Right hindlimb (tissue), 1 donor: ENCODE results near the gene NCAPG2.

ENCODE experiments used
- DNase-seq: peaks from one replicate; pipeline ENCODE4 v3.0.0-alpha.2; 2018

Gene NCAPG2

DNA sequence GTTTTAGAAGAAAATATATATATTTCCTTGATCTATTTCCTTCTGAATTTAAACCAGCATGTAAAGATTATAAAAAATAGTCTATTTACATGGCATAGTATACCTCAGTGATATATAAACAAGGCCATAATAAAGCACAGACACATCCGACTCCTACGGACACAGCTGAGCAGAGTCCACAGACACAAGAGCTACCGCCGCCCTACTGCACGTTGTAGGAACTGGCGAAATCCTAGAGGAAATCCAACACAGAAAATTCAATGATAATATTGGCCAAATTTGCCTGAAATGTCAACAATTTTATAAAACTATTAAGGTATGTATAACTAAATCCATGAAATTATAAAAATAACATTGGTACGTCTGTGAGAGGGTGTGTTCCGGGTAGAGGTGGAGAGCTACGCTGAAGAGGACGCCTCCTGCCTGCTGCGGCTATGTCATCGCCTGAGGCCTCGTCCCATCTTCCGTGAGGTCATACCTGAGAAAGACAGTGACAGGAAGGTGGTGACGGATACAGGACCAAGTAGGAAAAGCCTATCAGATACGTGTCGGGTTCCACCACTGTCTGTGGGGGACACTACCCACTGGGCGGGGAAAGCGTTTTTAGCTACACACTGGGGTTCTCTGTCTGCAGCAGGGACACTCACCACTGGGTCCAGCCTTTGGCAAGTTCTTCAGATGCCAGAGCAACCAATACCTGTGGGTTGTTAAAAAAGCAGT is 29.3 kb upstream of the NCAPG2 start:
- no peak for DNase-seq

- DNase-seq = no peak
Observed at GRCh38 chr7:158733220-158733519, 28.6 kb upstream of the NCAPG2 start.

- DNase-seq = no peak
Observed at GRCh38 chr7:158732494-158733219, 28.1 kb upstream of the NCAPG2 start.

- no peak for DNase-seq
Observed at GRCh38 chr7:158731761-158732160, 27.2 kb upstream of the NCAPG2 start.

- DNase-seq = no peak
Observed at GRCh38 chr7:158730383-158731346, 26.1 kb upstream of the NCAPG2 start.

DNA sequence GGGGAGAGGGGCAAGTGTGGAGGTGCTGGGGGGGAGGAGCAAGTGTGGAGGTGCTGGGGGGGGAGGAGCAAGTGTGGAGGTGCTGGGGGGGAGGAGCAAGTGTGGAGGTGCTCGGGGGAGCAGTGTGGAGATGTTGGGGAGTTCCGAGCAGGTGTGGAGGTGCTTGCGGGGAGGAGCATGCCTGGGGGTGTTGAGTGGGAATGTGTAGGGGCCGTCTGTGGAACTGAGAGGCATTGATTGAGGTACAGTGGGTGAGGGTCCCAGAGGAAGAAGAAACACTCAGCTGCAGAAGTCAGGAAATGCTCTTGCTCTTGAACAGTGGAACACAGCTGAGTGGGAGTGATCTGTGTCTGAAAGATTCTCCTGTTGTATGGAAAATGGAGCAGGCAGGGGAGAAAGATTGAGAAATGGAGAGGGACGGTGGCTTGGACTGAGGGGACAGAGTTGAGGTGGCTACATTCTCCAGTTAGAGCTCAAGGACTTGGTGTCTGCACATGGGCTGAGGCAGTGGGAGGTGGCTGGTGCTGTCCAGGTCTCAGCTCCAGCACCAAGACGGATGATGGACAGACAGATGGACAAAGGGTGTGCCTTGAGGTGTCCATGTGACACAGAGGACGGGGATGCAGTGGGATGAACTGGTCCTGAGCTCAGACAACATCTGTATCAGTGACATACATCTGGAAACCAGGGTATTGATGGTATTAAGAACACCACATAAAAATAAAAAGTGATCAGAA is 25.2 kb upstream of the NCAPG2 start:
- DNase-seq = no peak

- no peak for DNase-seq
Observed at GRCh38 chr7:158728911-158729645, 24.5 kb upstream of the NCAPG2 start.

DNA sequence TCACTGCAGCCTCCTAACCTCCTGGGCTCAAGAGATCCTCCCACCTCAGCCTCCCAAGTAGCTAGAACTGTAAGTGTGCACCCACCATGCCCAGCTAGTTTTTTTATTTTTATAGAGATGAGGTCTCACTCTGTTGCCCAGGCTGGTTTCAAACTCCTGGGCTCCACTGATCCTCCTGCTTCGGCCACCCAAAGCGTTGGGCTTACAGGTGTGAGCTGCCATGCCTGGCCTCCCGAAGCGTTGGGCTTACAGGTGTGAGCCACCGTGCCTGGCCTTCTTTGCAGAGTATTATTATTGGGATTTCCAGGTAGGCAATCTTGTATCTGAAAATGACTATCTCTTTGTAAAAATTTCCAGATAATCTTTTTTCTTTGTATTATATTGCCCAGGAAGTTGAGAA is 23.1 kb upstream of the NCAPG2 start:
- DNase-seq = no peak

DNA sequence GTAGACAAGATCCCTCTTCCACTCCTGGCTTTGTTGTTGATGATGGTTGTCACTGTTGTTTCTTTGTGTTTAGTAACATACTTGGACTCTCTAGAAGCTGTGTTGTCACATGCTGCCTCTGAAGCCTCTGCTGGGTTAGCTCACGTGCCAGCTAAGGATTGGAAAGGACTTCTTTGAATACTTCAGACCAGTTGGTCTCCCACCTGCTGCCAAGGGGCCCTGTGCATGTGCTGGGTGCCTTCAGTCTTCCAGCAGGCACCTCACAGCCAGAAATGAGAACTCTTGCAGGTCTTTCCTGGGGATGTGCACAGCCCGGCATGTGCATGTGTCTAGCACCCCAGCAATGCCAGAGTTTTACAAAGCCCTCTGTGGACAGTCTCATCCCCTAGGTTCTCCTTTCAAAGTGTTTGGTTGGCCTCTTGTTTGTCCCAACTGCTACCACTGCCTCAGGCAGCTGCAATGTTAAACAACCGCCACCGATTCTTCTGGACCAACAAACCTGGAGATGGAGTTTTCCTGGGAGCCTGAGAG is 21.7 kb upstream of the NCAPG2 start:
- DNase-seq = no peak

DNA sequence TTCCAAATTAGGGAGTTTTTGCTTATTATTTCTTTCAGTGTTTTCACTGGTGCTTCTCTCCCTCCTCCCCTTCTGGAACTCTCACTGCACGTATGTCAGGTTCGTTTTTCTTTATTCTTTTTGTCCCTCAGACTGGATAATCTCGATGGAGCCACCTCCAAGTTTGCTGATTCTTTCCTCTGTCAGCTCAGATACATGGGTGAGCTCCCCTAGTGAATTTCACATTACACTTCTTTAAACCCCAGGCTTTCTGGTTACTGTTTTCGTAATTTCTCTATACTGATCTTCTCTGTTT is 20.8 kb upstream of the NCAPG2 start:
- no peak for DNase-seq

DNA sequence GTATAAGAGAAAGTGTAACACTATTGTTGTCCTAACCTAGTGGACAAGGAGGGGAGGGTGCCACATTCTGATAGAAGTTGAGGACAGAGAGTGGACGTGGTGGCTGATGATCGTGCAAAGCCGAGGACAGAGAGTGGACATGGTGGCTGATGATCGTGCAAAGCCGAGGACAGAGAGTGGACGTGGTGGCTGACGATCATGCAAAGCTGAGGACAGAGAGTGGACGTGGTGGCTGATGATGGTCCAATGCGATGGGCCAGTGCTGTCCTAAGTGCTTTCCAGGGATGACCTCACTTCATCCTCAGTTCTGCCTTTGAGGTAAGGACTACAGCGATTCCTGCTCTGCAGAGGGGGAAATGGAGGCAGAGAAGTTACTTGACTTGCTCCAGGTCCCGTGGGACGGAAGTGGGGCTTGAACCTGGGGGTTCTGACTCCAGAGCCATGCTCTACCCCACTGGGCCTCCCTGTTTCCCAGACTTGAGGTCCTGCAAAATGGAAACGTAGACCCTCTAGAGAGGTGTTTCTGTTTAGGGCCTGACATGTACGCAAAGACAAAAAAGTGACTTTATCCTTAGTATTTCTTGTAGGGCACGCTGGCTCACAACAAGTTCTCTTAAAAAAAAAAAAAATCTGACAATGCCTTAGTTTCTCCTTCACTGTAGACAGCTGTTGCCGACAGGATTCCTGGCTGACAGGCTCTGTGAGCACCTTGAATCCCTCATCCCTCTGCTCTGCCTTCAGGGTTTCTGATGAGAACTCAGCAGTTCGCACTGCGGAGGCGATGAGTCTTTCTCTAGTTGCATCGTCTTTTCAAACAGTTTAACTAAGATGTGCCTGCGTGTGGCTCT is 20.3 kb upstream of the NCAPG2 start:
- DNase-seq = no peak

DNA sequence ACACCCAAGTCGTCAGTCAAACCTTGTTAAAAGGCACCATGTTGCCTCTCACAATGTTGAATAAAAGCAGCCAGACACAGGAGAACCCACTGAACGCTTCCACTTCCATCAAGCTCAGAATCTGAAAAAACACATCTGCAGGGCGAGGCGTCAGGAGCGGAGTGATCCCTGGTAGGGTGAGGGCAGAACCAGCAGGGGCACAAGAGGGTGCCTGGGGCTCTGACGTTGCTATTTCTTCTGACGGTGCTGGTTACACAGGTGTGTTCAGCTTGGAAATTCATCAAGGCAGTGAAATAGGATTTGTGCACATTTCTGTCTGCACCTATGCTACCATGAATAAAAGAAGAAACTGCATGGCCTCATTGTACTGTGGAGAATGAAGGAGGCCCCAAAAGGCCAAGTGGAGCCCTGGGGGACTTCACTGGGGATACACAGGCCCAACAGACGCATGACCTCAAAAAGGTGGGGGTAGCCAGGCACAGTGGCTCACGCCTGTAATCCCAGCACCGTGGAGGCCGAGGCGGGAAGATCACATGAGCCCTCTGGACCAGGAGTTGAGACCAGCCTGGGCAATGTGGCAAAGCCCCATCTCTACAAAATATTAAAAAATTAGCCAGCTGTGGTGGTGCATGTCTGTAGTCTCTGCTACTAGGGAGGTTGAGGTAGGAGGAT is 19.2 kb upstream of the NCAPG2 start:
- DNase-seq = no peak

- no peak for DNase-seq
Observed at GRCh38 chr7:158723266-158723665, 18.7 kb upstream of the NCAPG2 start.

- DNase-seq = no peak
Observed at GRCh38 chr7:158722574-158723237, 18.1 kb upstream of the NCAPG2 start.

- DNase-seq = no peak
Observed at GRCh38 chr7:158720112-158720511, 15.5 kb upstream of the NCAPG2 start.

GRCh38 chr7:158716802-158717201 is 12.2 kb upstream of the NCAPG2 start:
- no peak for DNase-seq

- DNase-seq = no peak
Observed at GRCh38 chr7:158710651-158711102, 6.1 kb upstream of the NCAPG2 start.

DNA sequence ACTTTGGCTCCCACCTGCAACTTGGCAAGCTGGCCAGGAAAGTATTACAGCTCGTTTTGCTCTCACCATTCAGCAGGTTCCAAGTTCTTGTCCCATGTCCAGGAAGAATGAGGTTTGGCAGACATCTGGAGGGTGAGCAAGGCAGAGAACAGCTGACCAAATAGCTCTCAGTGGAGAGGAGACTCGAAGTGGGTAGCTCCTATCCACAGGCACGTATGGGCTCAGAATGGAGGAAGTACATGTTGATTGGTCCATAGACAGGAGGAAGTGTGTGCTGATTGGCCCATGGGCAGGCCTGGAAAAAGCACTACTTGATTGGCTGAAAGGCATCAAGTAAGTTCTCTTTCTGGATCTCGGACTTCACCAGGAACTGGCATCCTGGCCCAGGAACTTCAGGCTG is 3.0 kb upstream of the NCAPG2 start:
- DNase-seq = no peak

GRCh38 chr7:158706710-158707590 is 2.3 kb upstream of the NCAPG2 start:
- DNase-seq = no peak
